Activated CD4-positive, alpha-beta T cell treated with anti-CD3 and anti-CD28 coated beads, Interleukin-2, amount 10 ng/mL, durations not matched to agents 24 days and 14 days (primary cell): ENCODE measurements around the gene FBXO44. TPM values are rescaled to one million over a fixed set of nuclear protein-coding genes. Genes with fewer than 3 reads are reported as not detected.

ENCODE experiments used
- DNase-seq: peaks from one replicate; pipeline ENCODE4 v3.0.0; 2022
- H3K27ac Mint-ChIP-seq: one replicate; pipeline ENCODE4 v1.8.0; 2022; ENCODE audit warnings: mild to moderate bottlenecking, mixed read lengths
- H3K27me3 Mint-ChIP-seq: one replicate; pipeline ENCODE4 v1.8.0; 2022; ENCODE audit warnings: mixed read lengths
- H3K36me3 Mint-ChIP-seq: one replicate; pipeline ENCODE4 v1.8.0; 2022; ENCODE audit warnings: low read depth, mild to moderate bottlenecking, mixed read lengths
- H3K4me1 Mint-ChIP-seq: one replicate; pipeline ENCODE4 v1.8.0; 2021; ENCODE audit warnings: mixed read lengths
- H3K4me3 Mint-ChIP-seq: one replicate; pipeline ENCODE4 v1.8.0; 2022; ENCODE audit warnings: mild to moderate bottlenecking, moderate library complexity, mixed read lengths
- H3K9me3 Mint-ChIP-seq: one replicate; pipeline ENCODE4 v1.8.0; 2021; ENCODE audit warnings: mixed read lengths
- intact Hi-C: fragments of 100-400 bp; cut with micrococcal nuclease; formaldehyde crosslinking; loops from one replicate; pipeline ENCODE4 v1.15.1; 2023
- total RNA-seq: library from RNA; stranded (reverse); gene quantifications from 2 replicates; pipeline ENCODE4 v1.2.3, GENCODE V29; 2022

Gene FBXO44
- total RNA-seq, 1 donor from 2014 or later = 20.6 TPM

GRCh38 chr1:11654939-11655808 is 497 bp downstream of the FBXO44 start:
- no peak overlapping the region for H3K27ac Mint-ChIP-seq

DNA sequence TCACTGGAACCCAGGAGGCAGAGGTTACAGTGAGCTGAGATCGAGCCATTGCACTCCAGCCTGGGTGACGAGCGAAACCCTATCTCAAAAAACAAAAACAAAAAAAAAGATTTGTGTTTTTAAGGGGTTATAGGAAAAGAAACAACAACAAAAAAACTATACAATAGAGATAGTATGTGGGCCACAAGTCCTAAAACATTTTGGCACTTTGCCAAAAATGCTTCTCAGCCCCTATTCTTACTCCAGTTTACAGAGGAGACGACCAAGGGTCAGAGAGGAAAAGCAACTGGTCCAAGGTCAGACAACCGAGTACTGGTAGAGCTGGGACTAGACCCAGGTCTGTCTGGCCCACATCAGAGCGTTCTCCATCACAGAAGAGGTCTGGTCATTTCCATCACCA is 3.0 kb downstream of the FBXO44 start:
- Mint-ChIP-seq H3K9me3 (no peaks in the 10 kb centered on the region), H3K27ac (no peak overlapping the region), H3K36me3 (peaks cover 15% of the 10 kb centered on the region), H3K4me1 (peaks cover 11% of the 10 kb centered on the region), H3K4me3 (no peak overlapping the region), H3K27me3 (no peaks in the 10 kb centered on the region)
- intact Hi-C loops = no loop called here
- DNase-seq = no peak

More at GRCh38 chr1:11654939-11655808, 497 bp downstream of the FBXO44 start:
- peaks cover 13% of the 10 kb centered on the region for H3K27me3 Mint-ChIP-seq
- H3K9me3 Mint-ChIP-seq = no peaks in the 10 kb centered on the region
- H3K4me3 Mint-ChIP-seq = peak overlapping the region; percentile 77
- intact Hi-C loops = loop anchor here (2.0 kb wide), 1 partner anchor 26 kb away; the partner anchor contains the start of gene MAD2L2
- no peak for DNase-seq
- peaks cover 11% of the 10 kb centered on the region for H3K4me1 Mint-ChIP-seq
- peaks cover 4% of the 10 kb centered on the region for H3K36me3 Mint-ChIP-seq

GRCh38 chr1:11658542-11658941 is 3.9 kb downstream of the FBXO44 start:
- no peak overlapping the region for H3K27ac Mint-ChIP-seq
- H3K4me3 Mint-ChIP-seq = no peak overlapping the region
- intact Hi-C loops = no loop called here
- DNase-seq = no peak
- H3K4me1 Mint-ChIP-seq = peaks cover 11% of the 10 kb centered on the region
- no peaks in the 10 kb centered on the region for H3K9me3 Mint-ChIP-seq
- H3K27me3 Mint-ChIP-seq = no peaks in the 10 kb centered on the region
- H3K36me3 Mint-ChIP-seq = peaks cover 17% of the 10 kb centered on the region

DNA sequence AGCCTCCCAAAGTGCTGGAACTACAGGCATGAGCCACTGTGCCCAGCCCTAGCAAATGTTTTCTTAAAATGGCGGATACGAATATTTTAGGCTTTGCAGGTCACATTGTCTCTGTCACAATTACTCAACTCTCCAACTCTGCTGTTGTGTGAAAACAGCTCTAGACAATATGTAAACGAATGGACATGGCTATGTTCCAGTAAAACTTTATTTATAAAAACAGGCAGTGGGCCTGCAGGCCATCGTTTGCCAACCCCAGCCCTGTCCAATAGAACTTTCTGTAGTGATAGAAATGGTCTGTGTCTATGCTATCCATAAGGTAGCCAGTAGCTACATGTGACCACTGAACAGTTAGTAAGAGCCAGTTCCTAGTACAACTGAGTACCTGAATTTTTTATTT is 5.1 kb downstream of the FBXO44 start:
- intact Hi-C loops = loop anchor here (5.0 kb wide), 1 partner anchor 78 kb away; the partner anchor contains the start of gene AGTRAP
- Mint-ChIP-seq H3K4me3 (no peak overlapping the region), H3K9me3 (no peaks in the 10 kb centered on the region), H3K36me3 (peaks cover 17% of the 10 kb centered on the region), H3K27me3 (no peaks in the 10 kb centered on the region), H3K27ac (no peak overlapping the region), H3K4me1 (peaks cover 11% of the 10 kb centered on the region)
- DNase-seq = no peak

DNA sequence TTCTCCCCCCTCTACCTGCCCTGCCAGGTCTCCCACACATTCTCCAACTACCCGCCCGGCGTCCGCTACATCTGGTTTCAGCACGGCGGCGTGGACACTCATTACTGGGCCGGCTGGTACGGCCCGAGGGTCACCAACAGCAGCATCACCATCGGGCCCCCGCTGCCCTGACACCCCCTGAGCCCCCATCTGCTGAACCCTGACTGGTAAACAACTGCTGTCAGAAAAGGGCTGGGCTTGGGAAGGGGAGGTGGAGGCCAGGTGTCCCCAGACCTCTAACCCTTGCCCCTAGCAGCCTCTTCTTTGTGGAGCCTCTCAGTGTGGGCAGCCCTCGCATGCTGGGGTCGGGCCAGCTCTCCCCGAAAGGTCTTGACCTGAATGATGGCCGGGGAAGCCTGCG is 6.4 kb downstream of the FBXO44 start:
- H3K27ac Mint-ChIP-seq = no peak overlapping the region
- H3K4me3 Mint-ChIP-seq = no peak overlapping the region
- DNase-seq = no peak
- H3K27me3 Mint-ChIP-seq = no peaks in the 10 kb centered on the region
- intact Hi-C loops = loop anchor here (5.0 kb wide), 1 partner anchor 76 kb away; the partner anchor contains the start of gene AGTRAP
- H3K4me1 Mint-ChIP-seq = peaks cover 7% of the 10 kb centered on the region
- H3K9me3 Mint-ChIP-seq = no peaks in the 10 kb centered on the region
- peaks cover 15% of the 10 kb centered on the region for H3K36me3 Mint-ChIP-seq

DNA sequence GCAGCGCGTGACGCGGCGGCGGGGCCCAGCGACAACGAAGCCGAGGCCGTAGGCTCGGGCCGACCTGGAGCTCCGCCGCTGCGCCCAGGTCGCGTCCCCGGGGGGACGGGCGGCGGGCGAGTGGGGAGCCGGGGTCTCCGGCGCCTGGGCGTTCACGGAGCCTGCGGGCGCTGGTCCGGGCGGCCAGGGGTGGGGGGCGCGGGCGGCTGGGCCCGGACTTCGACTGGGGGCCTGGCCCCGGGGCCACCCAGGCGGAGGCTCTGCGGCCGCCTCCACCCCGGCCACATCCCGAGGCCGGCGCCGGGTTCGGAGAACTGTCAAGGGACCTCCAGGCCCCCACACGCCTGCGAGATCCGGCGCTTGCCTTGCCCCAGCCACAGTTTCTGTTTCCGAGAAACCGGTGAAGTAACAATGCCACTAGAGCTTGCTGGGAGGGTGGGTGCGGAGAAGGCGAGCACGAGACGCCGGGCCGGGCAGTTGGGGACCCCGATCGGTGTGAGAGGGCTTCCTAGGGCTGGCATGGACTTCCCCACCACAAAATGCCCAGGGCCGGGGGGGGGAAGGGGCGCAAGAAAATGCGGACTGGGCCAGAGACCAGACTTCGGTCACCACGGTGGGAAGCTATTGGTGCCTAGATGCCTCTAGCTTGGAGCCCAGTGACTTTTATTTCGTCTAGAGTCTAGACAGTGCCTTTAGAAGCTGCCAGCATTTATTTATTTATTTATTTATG is 9.8 kb downstream of the FBXO44 start:
- Mint-ChIP-seq H3K27ac (peak overlapping the region; percentile 85), H3K36me3 (peaks cover 18% of the 10 kb centered on the region), H3K4me3 (peak overlapping the region; percentile 85), H3K9me3 (no peaks in the 10 kb centered on the region), H3K4me1 (peaks cover 10% of the 10 kb centered on the region), H3K27me3 (no peaks in the 10 kb centered on the region)
- intact Hi-C loops = loop anchor here (2.0 to 5.0 kb wide), 2 partner anchors 16 to 73 kb away; partner anchors contain the start of genes AGTRAP and MAD2L2
- peak; percentile 90 for DNase-seq

- no peak for DNase-seq
- Mint-ChIP-seq H3K4me3 (no peak overlapping the region), H3K36me3 (peaks cover 19% of the 10 kb centered on the region), H3K4me1 (peaks cover 5% of the 10 kb centered on the region), H3K9me3 (no peaks in the 10 kb centered on the region), H3K27me3 (no peaks in the 10 kb centered on the region), H3K27ac (no peak overlapping the region)
- intact Hi-C loops = no loop called here
These were observed 13.8 kb downstream of the FBXO44 start for GRCh38 chr1:11668516-11668915.

DNA sequence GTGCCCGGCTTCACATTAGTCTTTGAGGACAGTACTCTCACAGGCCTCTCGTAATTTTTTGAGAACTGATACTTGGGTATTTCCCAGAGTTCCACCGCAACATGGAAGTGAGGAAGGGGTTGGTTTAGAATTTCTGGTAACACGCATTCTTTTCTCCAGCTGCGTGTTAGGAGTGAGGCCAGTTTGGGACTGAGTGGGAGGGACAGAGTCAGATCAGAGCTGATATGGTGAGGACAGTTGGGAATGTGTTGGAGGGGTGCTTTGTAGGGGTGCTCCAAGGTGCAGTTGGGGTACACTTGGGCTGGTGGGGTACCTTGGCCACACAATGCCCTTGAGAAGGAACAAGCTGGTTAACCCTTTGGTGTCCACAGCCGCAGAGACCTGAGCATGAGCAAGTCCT is 16.1 kb downstream of the FBXO44 start:
- Mint-ChIP-seq H3K27ac (no peak overlapping the region), H3K27me3 (no peaks in the 10 kb centered on the region), H3K9me3 (no peaks in the 10 kb centered on the region), H3K4me1 (peaks cover 5% of the 10 kb centered on the region), H3K36me3 (peaks cover 30% of the 10 kb centered on the region), H3K4me3 (no peak overlapping the region)
- DNase-seq = no peak
- intact Hi-C loops = no loop called here

GRCh38 chr1:11671205-11671543 is 16.5 kb downstream of the FBXO44 start:
- intact Hi-C loops = no loop called here
- Mint-ChIP-seq H3K27me3 (no peaks in the 10 kb centered on the region), H3K4me3 (no peak overlapping the region), H3K36me3 (peaks cover 31% of the 10 kb centered on the region), H3K27ac (no peak overlapping the region), H3K4me1 (peaks cover 3% of the 10 kb centered on the region), H3K9me3 (no peaks in the 10 kb centered on the region)
- no peak for DNase-seq

DNA sequence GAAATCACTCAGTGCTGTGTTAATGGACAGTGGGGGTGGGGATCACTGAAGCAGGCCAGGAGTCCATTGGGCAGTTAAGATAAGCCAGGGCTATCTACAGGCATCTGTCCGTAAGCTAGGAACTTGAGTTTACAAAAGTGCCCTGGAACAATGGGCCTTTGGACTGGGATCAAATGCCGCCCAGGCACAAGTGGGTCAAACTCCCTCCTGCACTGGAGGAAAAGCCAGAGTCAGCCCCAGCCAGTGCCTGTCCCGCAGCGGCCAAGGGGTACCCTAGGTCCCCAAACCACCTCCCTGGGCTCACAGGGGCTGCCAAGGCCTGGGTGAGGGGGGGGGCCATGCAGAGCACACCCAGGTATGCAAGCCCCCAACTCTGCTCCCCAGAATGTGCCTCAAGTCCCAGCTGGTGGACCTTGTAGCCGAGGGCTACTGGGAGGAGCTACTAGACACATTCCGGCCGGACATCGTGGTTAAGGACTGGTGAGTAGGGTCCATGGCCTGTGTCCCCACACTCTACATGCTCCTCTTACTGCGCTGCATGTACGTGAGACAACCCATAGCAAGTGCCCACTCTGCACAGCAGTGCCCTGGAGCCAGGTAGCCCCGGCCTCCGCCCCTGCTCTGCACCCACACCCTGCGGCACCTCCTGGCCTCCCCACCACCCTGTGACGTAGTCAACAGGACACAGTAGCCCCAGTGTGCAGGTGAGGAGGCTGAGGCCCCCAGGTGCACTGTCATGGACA is 17.0 kb downstream of the FBXO44 start:
- no peaks in the 10 kb centered on the region for H3K27me3 Mint-ChIP-seq

GRCh38 chr1:11673089-11673769 is 18.6 kb downstream of the FBXO44 start:
- H3K27me3 Mint-ChIP-seq = no peaks in the 10 kb centered on the region
- DNase-seq = no peak
- H3K4me3 Mint-ChIP-seq = no peak overlapping the region
- peaks cover 31% of the 10 kb centered on the region for H3K36me3 Mint-ChIP-seq
- peaks cover 3% of the 10 kb centered on the region for H3K4me1 Mint-ChIP-seq
- H3K27ac Mint-ChIP-seq = no peak overlapping the region
- no peaks in the 10 kb centered on the region for H3K9me3 Mint-ChIP-seq
- intact Hi-C loops = no loop called here

More for the DNA sequence above, 17.0 kb downstream of the FBXO44 start:
- Mint-ChIP-seq H3K4me3 (no peak overlapping the region), H3K4me1 (peaks cover 3% of the 10 kb centered on the region), H3K27ac (no peak overlapping the region), H3K36me3 (peaks cover 31% of the 10 kb centered on the region), H3K9me3 (no peaks in the 10 kb centered on the region)
- intact Hi-C loops = no loop called here
- no peak for DNase-seq

DNA sequence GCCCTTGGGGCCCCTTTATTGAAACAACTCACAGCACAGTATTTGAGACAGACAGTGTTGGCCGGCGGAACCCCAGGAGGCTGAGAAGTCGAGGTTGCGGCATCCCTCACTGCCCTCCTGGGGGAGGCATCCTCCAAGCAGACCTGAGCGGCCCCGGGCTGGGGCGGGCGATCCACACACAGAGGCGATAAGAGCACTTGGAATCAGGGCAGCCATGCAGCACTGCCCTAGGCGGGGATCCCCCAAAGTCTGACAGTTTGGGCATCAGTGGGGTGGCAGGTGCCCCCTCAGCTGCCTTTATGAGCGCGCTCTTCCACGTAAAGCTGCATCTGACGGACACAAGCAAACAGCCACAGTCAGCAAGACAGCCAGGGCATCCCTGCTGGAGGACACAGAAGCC is 19.8 kb downstream of the FBXO44 start:
- intact Hi-C loops = no loop called here
- Mint-ChIP-seq H3K36me3 (peaks cover 29% of the 10 kb centered on the region), H3K27ac (no peak overlapping the region), H3K4me1 (peaks cover 6% of the 10 kb centered on the region), H3K4me3 (no peak overlapping the region), H3K9me3 (no peaks in the 10 kb centered on the region), H3K27me3 (no peaks in the 10 kb centered on the region)
- no peak for DNase-seq

GRCh38 chr1:11675325-11675724 is 20.6 kb downstream of the FBXO44 start:
- H3K36me3 Mint-ChIP-seq = peaks cover 26% of the 10 kb centered on the region
- H3K27ac Mint-ChIP-seq = no peak overlapping the region

More at GRCh38 chr1:11675325-11675724, 20.6 kb downstream of the FBXO44 start:
- Mint-ChIP-seq H3K4me3 (no peak overlapping the region), H3K4me1 (peaks cover 10% of the 10 kb centered on the region), H3K9me3 (no peaks in the 10 kb centered on the region), H3K27me3 (no peaks in the 10 kb centered on the region)
- no peak for DNase-seq
- intact Hi-C loops = no loop called here
